Naive B cell (primary cell): ENCODE measurements around the gene PYGB. TPM values are rescaled to one million over a fixed set of nuclear protein-coding genes. Genes with fewer than 3 reads are reported as not detected.

Source experiments
- ATAC-seq, 2 donors: fragments of 150-1000 bp; cut with Tn5 transposase; 2 replicates each; pipeline ENCODE4 v1.10.0; 2021; ENCODE audit warnings: low read depth in 2 of 2, mild to moderate bottlenecking in 2 of 2, moderate library complexity in 2 of 2
- DNase-seq: peaks from one replicate; pipeline ENCODE4 v3.0.0; 2022
- H3K27ac Mint-ChIP-seq, 6 donors: one replicate each; pipeline ENCODE4 v1.8.0; 2020 to 2022; ENCODE audit warnings: mild to moderate bottlenecking in 6 of 6, mixed read lengths in 6 of 6, moderate library complexity in 5 of 6, inconsistent platforms in 2 of 6
- H3K27me3 Mint-ChIP-seq, 3 donors: one replicate each; pipeline ENCODE4 v1.8.0; 2021 to 2022; ENCODE audit warnings: mixed read lengths in 3 of 3, mild to moderate bottlenecking in 1 of 3
- H3K36me3 Mint-ChIP-seq, 2 donors: one replicate each; pipeline ENCODE4 v1.8.0; 2020 to 2022; ENCODE audit warnings: mixed read lengths in 2 of 2, inconsistent platforms in 1 of 2, mild to moderate bottlenecking in 1 of 2
- H3K4me1 Mint-ChIP-seq, 3 donors: one replicate each; pipeline ENCODE4 v1.8.0; 2020 to 2022; ENCODE audit warnings: mixed read lengths in 3 of 3, inconsistent platforms in 1 of 3, mild to moderate bottlenecking in 1 of 3, moderate library complexity in 1 of 3
- H3K4me3 Mint-ChIP-seq, 8 donors: one replicate each; pipeline ENCODE4 v1.8.0; 2020 to 2022; ENCODE audit warnings: mild to moderate bottlenecking in 8 of 8, mixed read lengths in 8 of 8, moderate library complexity in 8 of 8, inconsistent platforms in 2 of 8
- H3K9me3 Mint-ChIP-seq, 7 donors: one replicate each; pipeline ENCODE4 v1.8.0; 2020 to 2022; ENCODE audit warnings: mixed read lengths in 7 of 7, mild to moderate bottlenecking in 5 of 7, inconsistent platforms in 2 of 7, moderate library complexity in 1 of 7
- polyA plus RNA-seq, 6 donors: library from polyadenylated mRNA; unstranded; fragments of 300-500 nt; fragmentation: Illumina TruSeq; gene quantifications; one replicate each; pipeline ENCODE4 v1.2.3, GENCODE V29; 2021; ENCODE audit warnings: low read depth in 6 of 6

The PYGB gene
- polyA plus RNA-seq, 6 donors from 2014 or later = 16.4 to 26.6 (median 22.8) TPM

- H3K4me1 Mint-ChIP-seq = peaks cover 25 to 49% (median 41%) of the 10 kb centered on the region in 3 donors
- peak overlapping the region in 1 of 8 donors; percentile 30 for H3K4me3 Mint-ChIP-seq
- H3K36me3 Mint-ChIP-seq = peaks cover 24 to 35% of the 10 kb centered on the region in 2 donors
- no peak for DNase-seq
- H3K27me3 Mint-ChIP-seq = no peaks in the 10 kb centered on the region
- no peaks in the 10 kb centered on the region for H3K9me3 Mint-ChIP-seq
- no peak for ATAC-seq
- H3K27ac Mint-ChIP-seq = peak overlapping the region in 2 of 6 donors; percentile 42 to 44
These were observed 36.3 kb downstream of the PYGB start for GRCh38 chr20:25284131-25284601.

GRCh38 chr20:25285091-25285647 is 37.3 kb downstream of the PYGB start:
- H3K4me1 Mint-ChIP-seq = peaks cover 19 to 41% (median 33%) of the 10 kb centered on the region in 3 donors
- H3K27me3 Mint-ChIP-seq = no peaks in the 10 kb centered on the region
- H3K9me3 Mint-ChIP-seq = no peaks in the 10 kb centered on the region
- H3K4me3 Mint-ChIP-seq = peak overlapping the region in 1 of 8 donors; percentile 53
- DNase-seq (no peak), ATAC-seq (no peak)
- peak overlapping the region in 1 of 6 donors; percentile 20 for H3K27ac Mint-ChIP-seq
- peaks cover 24 to 35% of the 10 kb centered on the region in 2 donors for H3K36me3 Mint-ChIP-seq

GRCh38 chr20:25285856-25286798 is 38.2 kb downstream of the PYGB start:
- ATAC-seq (no peak), DNase-seq (no peak)
- Mint-ChIP-seq H3K9me3 (no peaks in the 10 kb centered on the region), H3K27me3 (no peaks in the 10 kb centered on the region), H3K27ac (peak overlapping the region in 2 of 6 donors; percentile 10 to 91), H3K4me1 (peaks cover 15 to 31% (median 24%) of the 10 kb centered on the region in 3 donors), H3K4me3 (peak overlapping the region in 1 of 8 donors; percentile 69), H3K36me3 (peaks cover 24 to 35% of the 10 kb centered on the region in 2 donors)

- ATAC-seq (no peak), DNase-seq (no peak)
- Mint-ChIP-seq H3K36me3 (peaks cover 24 to 35% of the 10 kb centered on the region in 2 donors), H3K9me3 (no peaks in the 10 kb centered on the region), H3K27ac (peak overlapping the region in 2 of 6 donors; percentile 60 to 90), H3K27me3 (no peaks in the 10 kb centered on the region), H3K4me1 (peaks cover 15 to 23% (median 18%) of the 10 kb centered on the region in 3 donors), H3K4me3 (no peak overlapping the region)
These were observed 39.0 kb downstream of the PYGB start for GRCh38 chr20:25286917-25287316.

GRCh38 chr20:25287631-25288290 is 39.9 kb downstream of the PYGB start:
- Mint-ChIP-seq H3K9me3 (no peaks in the 10 kb centered on the region), H3K4me3 (no peak overlapping the region), H3K27ac (peak overlapping the region in 1 of 6 donors; percentile 62), H3K36me3 (peaks cover 24 to 28% of the 10 kb centered on the region in 2 donors), H3K4me1 (peaks cover 8 to 15% (median 9%) of the 10 kb centered on the region in 3 donors), H3K27me3 (no peaks in the 10 kb centered on the region)
- ATAC-seq (no peak), DNase-seq (no peak)

- Mint-ChIP-seq H3K9me3 (no peaks in the 10 kb centered on the region), H3K27ac (peak overlapping the region in 1 of 6 donors; percentile 9), H3K36me3 (peaks cover 24 to 27% of the 10 kb centered on the region in 2 donors), H3K4me3 (peak overlapping the region in 1 of 8 donors; percentile 51), H3K4me1 (peaks cover 7 to 13% (median 9%) of the 10 kb centered on the region in 3 donors), H3K27me3 (no peaks in the 10 kb centered on the region)
- ATAC-seq (peak; percentile 40 to 67), DNase-seq (no peak)
These were observed 40.7 kb downstream of the PYGB start for GRCh38 chr20:25288291-25289181.

- Mint-ChIP-seq H3K4me1 (peaks cover 7 to 11% (median 7%) of the 10 kb centered on the region in 3 donors), H3K9me3 (no peaks in the 10 kb centered on the region), H3K27me3 (no peaks in the 10 kb centered on the region), H3K36me3 (peaks cover 17 to 19% of the 10 kb centered on the region in 2 donors), H3K4me3 (no peak overlapping the region), H3K27ac (no peak overlapping the region)
- no peak for DNase-seq
- no peak for ATAC-seq
These were observed 42.2 kb downstream of the PYGB start for GRCh38 chr20:25289886-25290597.

GRCh38 chr20:25290646-25291431 is 43.0 kb downstream of the PYGB start:
- Mint-ChIP-seq H3K27me3 (no peaks in the 10 kb centered on the region), H3K27ac (no peak overlapping the region), H3K4me1 (peaks cover 7 to 11% (median 7%) of the 10 kb centered on the region in 3 donors), H3K36me3 (peaks cover 10 to 11% of the 10 kb centered on the region in 2 donors), H3K9me3 (no peaks in the 10 kb centered on the region), H3K4me3 (no peak overlapping the region)
- no peak for DNase-seq
- no peak for ATAC-seq

- no peak for DNase-seq
- H3K9me3 Mint-ChIP-seq = no peaks in the 10 kb centered on the region
- no peaks in the 10 kb centered on the region for H3K27me3 Mint-ChIP-seq
- peaks cover 7% of the 10 kb centered on the region in 2 donors for H3K36me3 Mint-ChIP-seq
- H3K27ac Mint-ChIP-seq = no peak overlapping the region
- no peak overlapping the region for H3K4me3 Mint-ChIP-seq
- peaks cover 7 to 15% (median 7%) of the 10 kb centered on the region in 3 donors for H3K4me1 Mint-ChIP-seq
- ATAC-seq = no peak
These were observed 43.7 kb downstream of the PYGB start for GRCh38 chr20:25291432-25292133.

GRCh38 chr20:25292176-25292891 is 44.4 kb downstream of the PYGB start:
- Mint-ChIP-seq H3K36me3 (no peaks in the 10 kb centered on the region), H3K4me1 (peaks cover 7 to 17% (median 7%) of the 10 kb centered on the region in 3 donors), H3K27ac (no peak overlapping the region), H3K9me3 (no peaks in the 10 kb centered on the region), H3K27me3 (no peaks in the 10 kb centered on the region), H3K4me3 (no peak overlapping the region)
- DNase-seq (no peak), ATAC-seq (no peak)
